DOHH2 (cell line): ENCODE data around the gene SLC5A10.

Source experiments
- CTCF ChIP-seq: fragments of 200-600 bp; sonication (generic); IDR thresholded peaks from one replicate; pipeline ENCODE4 v1.5.1; 2014; ENCODE audit warnings: antibody characterized with exemption, mild to moderate bottlenecking, low read depth, low read length; ENCODE audit not compliant: poor library complexity, severe bottlenecking
- EZH2phosphoT487 ChIP-seq: fragments of 200-600 bp; sonication (generic); IDR thresholded peaks from 2 replicates; pipeline ENCODE4 v1.6.1; 2017; ENCODE audit warnings: borderline replicate concordance, mild to moderate bottlenecking, antibody characterized with exemption, low read length, moderate library complexity, mixed read lengths

GRCh38 chr17:18937981-18938691 is 13.8 kb upstream of the SLC5A10 start:
- TF ChIP-seq CTCF, result no peak
- no peak for TF ChIP-seq EZH2phosphoT487
